Neural progenitor cell (in vitro differentiated cells): ENCODE data around the gene MPO. TPM values are rescaled to one million over a fixed set of nuclear protein-coding genes. Genes with fewer than 3 reads are reported as not detected.

Experiments used
- DNase-seq: peaks from one replicate; pipeline ENCODE4 v3.0.0-alpha.2; 2016; ENCODE audit warnings: low spot score
- H2AFZ ChIP-seq: fragments of 200-600 bp; sonication (generic); replicated peaks from 2 replicates; pipeline ENCODE4 v1.6.1; 2016; ENCODE audit warnings: antibody characterized with exemption
- H3F3A ChIP-seq: fragments of 200-600 bp; sonication (generic); 2 replicates; pipeline ENCODE4 v1.6.1; 2016; ENCODE audit warnings: antibody characterized with exemption, low read depth
- H3K27ac ChIP-seq: fragments of 200-600 bp; sonication (generic); 2 replicates; pipeline ENCODE4 v1.5.1; 2016; ENCODE audit warnings: mild to moderate bottlenecking
- H3K27me3 ChIP-seq: fragments of 200-600 bp; sonication (generic); 2 replicates; pipeline ENCODE4 v1.6.1; 2016; ENCODE audit warnings: mild to moderate bottlenecking, moderate library complexity
- H3K36me3 ChIP-seq: fragments of 200-600 bp; sonication (generic); 2 replicates; pipeline ENCODE4 v1.5.1; 2016
- H3K4me1 ChIP-seq: fragments of 200-600 bp; sonication (generic); 2 replicates; pipeline ENCODE4 v1.6.1; 2016; ENCODE audit warnings: mixed run types
- H3K4me2 ChIP-seq: fragments of 200-600 bp; sonication (generic); 2 replicates; pipeline ENCODE4 v1.6.1; 2016
- H3K4me3 ChIP-seq: fragments of 200-600 bp; sonication (generic); 2 replicates; pipeline ENCODE4 v1.5.1; 2016
- H3K79me2 ChIP-seq: fragments of 200-600 bp; sonication (generic); 2 replicates; pipeline ENCODE4 v1.6.1; 2016; ENCODE audit warnings: low read depth
- H3K9ac ChIP-seq: fragments of 200-600 bp; sonication (generic); 2 replicates; pipeline ENCODE4 v1.6.1; 2016
- H3K9me3 ChIP-seq: fragments of 200-600 bp; sonication (generic); 2 replicates; pipeline ENCODE4 v1.5.1; 2016; ENCODE audit warnings: low read depth
- H4K20me1 ChIP-seq: fragments of 200-600 bp; sonication (generic); 2 replicates; pipeline ENCODE4 v1.6.1; 2016; ENCODE audit warnings: low read depth
- H3K27ac Mint-ChIP-seq: 3 replicates; pipeline ENCODE4 v1.8.0; 2021; ENCODE audit warnings: mixed read lengths
- H3K27me3 Mint-ChIP-seq: 2 replicates; pipeline ENCODE4 v1.8.0; 2022; ENCODE audit warnings: low read depth, mild to moderate bottlenecking, inconsistent platforms, moderate library complexity, mixed read lengths; ENCODE audit not compliant: insufficient read depth
- H3K36me3 Mint-ChIP-seq: 3 replicates; pipeline ENCODE4 v1.8.0; 2021; ENCODE audit warnings: mixed read lengths
- H3K4me1 Mint-ChIP-seq: 3 replicates; pipeline ENCODE4 v1.8.0; 2021; ENCODE audit warnings: mixed read lengths
- H3K4me3 Mint-ChIP-seq: 3 replicates; pipeline ENCODE4 v1.8.0; 2021; ENCODE audit warnings: mild to moderate bottlenecking, moderate library complexity, mixed read lengths
- H3K9me3 Mint-ChIP-seq: 3 replicates; pipeline ENCODE4 v1.8.0; 2020; ENCODE audit warnings: mixed read lengths
- EZH2 ChIP-seq: fragments of 200-600 bp; sonication (generic); IDR thresholded peaks from 2 replicates; pipeline ENCODE4 v1.6.1; 2017; ENCODE audit warnings: antibody characterized with exemption, mild to moderate bottlenecking, moderate library complexity
- EZH2phosphoT487 ChIP-seq: fragments of 200-600 bp; sonication (generic); IDR thresholded peaks from 2 replicates; pipeline ENCODE4 v1.6.1; 2017; ENCODE audit warnings: antibody characterized with exemption
- total RNA-seq: library from RNA; depleted of rRNA; stranded (reverse); fragments of >200 nt; gene quantifications from 2 replicates; pipeline ENCODE4 v1.2.3, GENCODE V29; 2015; ENCODE audit warnings: low replicate concordance
- TF ChIP-seq, protein P1 (sequence below): fragments of 200-600 bp; sonication (generic); IDR thresholded peaks from 2 replicates; pipeline ENCODE4 v1.5.1; 2017; ENCODE audit warnings: antibody characterized with exemption, mild to moderate bottlenecking

Gene MPO
- total RNA-seq, 1 donor from 2014 or later, result not detected

DNA sequence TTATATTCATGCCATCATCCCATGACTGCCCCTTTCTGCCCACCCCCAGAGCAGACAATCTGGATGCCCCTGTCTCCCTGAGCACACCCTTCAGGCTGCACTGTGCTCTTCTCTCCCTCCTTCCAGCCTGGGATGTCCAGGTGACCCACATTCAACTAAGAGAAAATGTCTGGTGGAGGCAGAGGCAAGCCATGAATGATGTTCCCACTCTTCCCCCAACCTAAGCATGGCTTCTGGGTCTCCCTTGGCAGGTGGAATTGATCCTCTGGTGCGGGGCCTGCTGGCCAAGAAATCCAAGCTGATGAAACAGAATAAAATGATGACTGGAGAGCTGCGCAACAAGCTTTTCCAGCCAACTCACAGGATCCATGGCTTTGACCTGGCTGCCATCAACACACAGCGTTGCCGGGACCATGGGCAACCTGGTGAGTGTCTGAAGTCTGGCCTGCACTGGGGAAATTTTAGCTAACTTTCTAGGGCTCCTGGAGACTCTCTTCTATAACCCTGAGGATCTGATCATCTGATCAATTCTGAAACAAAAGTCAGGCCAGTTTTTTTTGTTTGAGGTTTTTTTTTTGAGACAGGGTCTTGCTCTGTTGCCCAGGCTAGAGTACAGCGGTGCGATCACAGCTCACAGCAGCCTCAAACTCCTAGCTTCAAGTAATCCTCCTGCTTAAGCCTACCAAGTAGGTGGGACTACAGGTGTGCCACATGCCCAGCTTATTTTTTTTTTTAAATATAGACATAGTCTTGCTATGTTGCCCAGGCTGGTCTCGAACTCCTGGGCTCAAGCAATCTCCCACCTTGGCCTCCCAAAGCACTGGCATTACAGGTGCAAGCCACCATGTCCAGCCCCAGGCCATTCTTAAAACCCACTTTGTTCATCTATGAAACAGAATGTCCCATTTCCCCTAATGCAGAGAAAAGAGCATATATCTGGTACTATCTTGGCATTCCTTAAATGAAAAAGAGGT is 14.5 kb downstream of the MPO start:
- H3K9ac ChIP-seq, result no peak overlapping the region
- no peak overlapping the region for H3K4me3 ChIP-seq
- DNase-seq, result no peak
- no peaks in the 10 kb centered on the region for H3K36me3 ChIP-seq
- Mint-ChIP-seq H3K4me1 (no peaks in the 10 kb centered on the region), H3K9me3 (no peaks in the 10 kb centered on the region), H3K27ac (no peak overlapping the region), H3K4me3 (no peak overlapping the region), H3K36me3 (no peaks in the 10 kb centered on the region), H3K27me3 (peaks cover 5% of the 10 kb centered on the region)
- no peaks in the 10 kb centered on the region for H3F3A ChIP-seq
- H3K27ac ChIP-seq, result no peak overlapping the region
- H3K27me3 ChIP-seq, result peaks cover 42% of the 10 kb centered on the region
- no peak overlapping the region for H2AFZ ChIP-seq
- no peaks in the 10 kb centered on the region for H4K20me1 ChIP-seq
- TF ChIP-seq, protein P1, sequence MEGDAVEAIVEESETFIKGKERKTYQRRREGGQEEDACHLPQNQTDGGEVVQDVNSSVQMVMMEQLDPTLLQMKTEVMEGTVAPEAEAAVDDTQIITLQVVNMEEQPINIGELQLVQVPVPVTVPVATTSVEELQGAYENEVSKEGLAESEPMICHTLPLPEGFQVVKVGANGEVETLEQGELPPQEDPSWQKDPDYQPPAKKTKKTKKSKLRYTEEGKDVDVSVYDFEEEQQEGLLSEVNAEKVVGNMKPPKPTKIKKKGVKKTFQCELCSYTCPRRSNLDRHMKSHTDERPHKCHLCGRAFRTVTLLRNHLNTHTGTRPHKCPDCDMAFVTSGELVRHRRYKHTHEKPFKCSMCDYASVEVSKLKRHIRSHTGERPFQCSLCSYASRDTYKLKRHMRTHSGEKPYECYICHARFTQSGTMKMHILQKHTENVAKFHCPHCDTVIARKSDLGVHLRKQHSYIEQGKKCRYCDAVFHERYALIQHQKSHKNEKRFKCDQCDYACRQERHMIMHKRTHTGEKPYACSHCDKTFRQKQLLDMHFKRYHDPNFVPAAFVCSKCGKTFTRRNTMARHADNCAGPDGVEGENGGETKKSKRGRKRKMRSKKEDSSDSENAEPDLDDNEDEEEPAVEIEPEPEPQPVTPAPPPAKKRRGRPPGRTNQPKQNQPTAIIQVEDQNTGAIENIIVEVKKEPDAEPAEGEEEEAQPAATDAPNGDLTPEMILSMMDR, result no peak
- no peak for TF ChIP-seq EZH2
- TF ChIP-seq EZH2phosphoT487, result no peak
- H3K4me1 ChIP-seq, result no peaks in the 10 kb centered on the region
- no peaks in the 10 kb centered on the region for H3K9me3 ChIP-seq
- no peak overlapping the region for H3K4me2 ChIP-seq
- no peaks in the 10 kb centered on the region for H3K79me2 ChIP-seq

GRCh38 chr17:58265271-58265670 is 15.5 kb downstream of the MPO start:
- Histone ChIP-seq H3K4me3 (no peak overlapping the region), H3K4me1 (no peaks in the 10 kb centered on the region), H3K9me3 (no peaks in the 10 kb centered on the region), H2AFZ (no peak overlapping the region), H4K20me1 (no peaks in the 10 kb centered on the region), H3K9ac (no peak overlapping the region), H3K79me2 (no peaks in the 10 kb centered on the region), H3K27me3 (peaks cover 52% of the 10 kb centered on the region), H3K36me3 (no peaks in the 10 kb centered on the region), H3K4me2 (no peak overlapping the region), H3F3A (no peaks in the 10 kb centered on the region), H3K27ac (no peak overlapping the region)
- TF ChIP-seq EZH2, result no peak
- TF ChIP-seq, protein P1, result no peak
- no peak for TF ChIP-seq EZH2phosphoT487
- H3K27ac Mint-ChIP-seq, result no peak overlapping the region
- DNase-seq, result no peak
- H3K9me3 Mint-ChIP-seq, result peaks cover 4% of the 10 kb centered on the region
- H3K27me3 Mint-ChIP-seq, result peaks cover 5% of the 10 kb centered on the region
- H3K4me1 Mint-ChIP-seq, result no peaks in the 10 kb centered on the region
- no peak overlapping the region for H3K4me3 Mint-ChIP-seq
- no peaks in the 10 kb centered on the region for H3K36me3 Mint-ChIP-seq

DNA sequence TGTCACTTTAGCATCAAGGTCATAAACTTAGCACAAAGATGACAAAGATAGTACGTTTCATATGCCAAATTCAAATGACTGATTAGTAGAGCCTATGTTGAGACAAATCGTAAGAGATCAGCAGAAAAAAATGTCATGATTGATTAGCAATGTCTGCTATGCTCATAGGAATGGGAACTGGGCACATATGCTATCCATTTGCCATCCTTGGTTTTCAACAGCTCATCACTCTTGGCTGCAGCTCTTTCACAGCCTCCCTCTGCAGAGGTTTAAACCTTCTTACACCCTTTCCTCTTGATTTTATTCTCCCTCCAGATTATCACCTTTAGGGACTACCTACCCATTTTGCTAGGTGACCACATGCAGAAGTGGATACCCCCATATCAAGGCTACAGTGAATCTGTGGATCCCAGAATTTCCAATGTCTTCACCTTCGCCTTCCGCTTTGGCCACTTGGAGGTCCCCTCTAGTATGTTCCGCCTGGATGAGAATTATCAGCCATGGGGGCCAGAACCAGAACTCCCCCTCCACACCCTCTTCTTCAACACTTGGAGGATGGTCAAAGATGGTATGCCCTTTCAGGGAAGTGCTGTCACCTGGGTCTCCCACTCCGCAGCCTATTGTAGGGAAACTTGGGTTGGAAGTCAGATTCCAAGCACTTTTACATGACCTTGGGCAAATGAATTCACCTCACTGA is 16.2 kb downstream of the MPO start:
- Mint-ChIP-seq H3K27ac (no peak overlapping the region), H3K36me3 (no peaks in the 10 kb centered on the region), H3K27me3 (peaks cover 5% of the 10 kb centered on the region), H3K4me3 (no peak overlapping the region), H3K9me3 (peaks cover 4% of the 10 kb centered on the region), H3K4me1 (no peaks in the 10 kb centered on the region)
- no peak overlapping the region for H3K4me2 ChIP-seq
- DNase-seq, result no peak
- H3K79me2 ChIP-seq, result no peaks in the 10 kb centered on the region
- no peak overlapping the region for H3K9ac ChIP-seq
- no peak for TF ChIP-seq EZH2phosphoT487
- TF ChIP-seq, protein P1, result no peak
- no peak for TF ChIP-seq EZH2
- no peaks in the 10 kb centered on the region for H3F3A ChIP-seq
- peaks cover 59% of the 10 kb centered on the region for H3K27me3 ChIP-seq
- H4K20me1 ChIP-seq, result no peaks in the 10 kb centered on the region
- no peak overlapping the region for H2AFZ ChIP-seq
- H3K4me3 ChIP-seq, result no peak overlapping the region
- H3K27ac ChIP-seq, result no peak overlapping the region
- no peaks in the 10 kb centered on the region for H3K9me3 ChIP-seq
- no peaks in the 10 kb centered on the region for H3K36me3 ChIP-seq
- H3K4me1 ChIP-seq, result no peaks in the 10 kb centered on the region
